ENCODE results near the gene PLA2G6.
"Not testable (repeated sequence)": the region's sequence is repeated elsewhere in the genome, so short reads cannot be mapped to it uniquely, and the experiment has no call there.

PLA2G6 gene

DNA sequence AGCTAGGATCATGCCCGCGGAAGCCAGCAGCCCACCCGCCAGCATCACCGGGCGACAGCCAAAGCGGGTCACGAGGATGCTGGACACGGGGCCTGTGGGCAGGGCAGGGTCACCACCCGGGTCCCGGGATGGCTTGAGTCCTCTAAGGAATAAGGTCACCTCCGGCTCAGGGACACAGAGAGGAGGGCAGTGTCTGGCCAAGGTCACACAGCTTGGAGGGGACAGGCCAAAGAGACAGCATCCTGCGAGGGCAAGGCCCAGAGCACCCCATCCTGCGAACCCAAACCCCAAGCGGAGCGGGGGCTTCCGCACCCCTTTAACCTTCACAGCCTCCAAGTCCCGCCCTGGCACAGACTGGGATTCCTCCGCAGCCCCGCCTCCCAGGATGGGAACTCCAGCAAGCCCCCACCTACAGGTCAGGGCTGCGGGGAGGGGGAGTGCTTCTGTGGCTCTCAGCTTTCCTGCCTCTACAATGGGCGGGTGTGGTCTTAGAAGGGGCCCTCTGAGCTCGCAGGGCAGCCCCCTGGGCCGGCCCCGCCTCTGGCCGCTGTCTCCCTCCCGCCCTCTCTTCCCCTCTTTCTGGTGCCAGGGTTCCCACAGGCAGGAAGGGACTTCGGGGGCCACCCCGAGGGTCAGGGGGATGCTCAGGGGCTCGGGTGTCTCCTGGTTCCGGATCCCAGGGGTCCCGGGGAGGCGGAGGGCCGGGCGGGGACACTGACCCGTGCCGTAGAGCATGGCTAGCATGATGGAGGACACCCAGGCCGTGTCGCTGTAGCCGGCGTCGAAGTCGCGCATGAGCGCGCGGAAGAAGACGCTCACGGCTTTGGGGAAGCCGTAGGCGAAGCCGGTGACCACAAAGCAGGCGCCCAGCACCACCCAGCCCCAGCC, 99.4 kb downstream of the PLA2G6 start:
- no peak for DNase-seq

DNA sequence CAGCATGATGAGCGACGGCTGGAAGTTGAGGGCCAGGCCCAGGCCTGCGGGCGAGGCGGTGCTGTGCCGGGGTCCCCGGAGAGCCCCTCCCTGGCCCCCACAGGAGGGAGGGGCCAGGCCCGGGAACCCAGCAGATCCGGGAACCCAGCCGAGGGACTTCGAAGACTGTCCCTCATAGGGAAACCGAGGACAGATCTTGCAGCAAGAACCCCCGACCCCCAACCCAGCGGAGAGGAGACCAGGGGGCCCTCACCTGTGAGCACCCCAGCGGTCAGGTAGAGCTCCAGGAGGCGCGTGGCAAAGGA, 100.0 kb downstream of the PLA2G6 start:
- DNase-seq = no peak

DNA sequence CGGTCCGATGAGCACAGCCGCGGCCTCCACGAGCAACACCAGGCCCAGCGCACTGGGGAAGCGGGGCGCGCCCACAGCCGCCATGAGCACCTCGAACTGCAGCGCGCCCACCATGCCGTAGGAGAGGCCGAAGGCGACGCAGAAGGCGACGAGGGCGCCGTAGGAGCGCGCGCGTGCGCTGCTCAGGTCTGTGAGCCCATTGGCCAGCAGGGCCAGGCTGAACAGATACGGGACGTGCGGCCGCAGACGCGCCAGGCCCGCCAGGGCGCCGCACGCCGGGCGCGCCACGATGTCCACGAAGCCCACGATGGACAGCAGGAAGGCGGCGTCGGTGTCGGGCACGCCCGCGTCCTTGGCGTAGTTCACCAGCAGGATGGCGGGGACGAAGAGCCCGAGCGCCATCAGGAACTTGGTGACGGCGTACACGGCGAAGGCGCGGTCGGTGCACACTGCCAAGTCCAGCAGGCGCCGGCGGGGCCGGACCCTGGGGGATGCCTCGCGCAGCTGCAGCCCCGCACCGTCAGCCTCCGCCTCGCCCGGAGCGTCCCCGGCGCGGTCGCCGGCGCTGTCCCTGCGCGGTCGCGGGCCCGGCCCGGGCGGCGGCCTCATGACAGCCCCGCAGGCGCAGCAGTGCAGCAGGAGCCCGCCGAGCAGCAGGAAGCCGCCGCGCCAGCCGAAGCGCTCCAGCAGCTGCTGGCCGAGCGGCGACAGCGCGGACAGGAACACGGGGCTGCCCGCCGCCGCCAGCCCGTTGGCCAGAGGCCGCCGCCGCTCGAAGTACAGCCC, 100.6 kb downstream of the PLA2G6 start:
- DNase-seq = no peak

DNA sequence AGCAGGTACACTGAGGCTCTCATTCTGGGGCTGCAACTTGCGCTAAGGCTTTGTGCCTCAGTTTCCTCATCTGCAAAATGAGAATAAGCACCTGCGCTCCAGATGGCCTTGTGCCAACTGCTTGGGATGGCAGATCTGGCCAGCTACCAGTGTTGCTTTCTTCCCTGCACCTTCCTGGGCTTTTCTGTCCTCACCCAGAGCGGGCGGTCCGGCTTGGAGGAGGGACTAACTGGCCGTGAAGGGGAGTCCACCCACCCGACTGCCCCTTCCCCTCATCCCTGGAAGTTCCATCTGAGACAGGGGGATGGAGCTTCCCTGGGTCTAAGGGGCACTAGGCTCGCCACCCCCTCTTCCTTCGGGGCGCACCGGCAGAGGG, 101.2 kb downstream of the PLA2G6 start:
- DNase-seq = no peak

DNA sequence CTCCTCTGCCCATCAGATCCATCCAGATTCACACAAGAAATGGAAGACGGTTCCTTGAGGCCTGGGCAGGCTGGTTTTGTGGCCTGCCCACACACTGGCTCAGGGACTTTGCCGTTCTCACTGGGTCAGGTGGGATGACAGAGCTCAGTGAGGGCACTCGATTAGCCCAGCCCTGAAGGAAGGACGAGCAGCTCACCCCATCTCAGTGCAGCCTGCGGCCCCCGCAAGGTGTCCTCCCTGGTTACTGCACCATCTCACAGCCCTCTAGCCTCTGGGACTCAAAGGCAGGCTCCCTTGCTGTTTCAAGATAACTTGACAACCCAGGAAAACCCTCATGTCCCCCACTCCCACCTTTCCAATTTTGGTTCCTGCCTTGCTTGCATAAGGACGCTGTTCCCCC, 101.8 kb downstream of the PLA2G6 start:
- DNase-seq = no peak

DNA sequence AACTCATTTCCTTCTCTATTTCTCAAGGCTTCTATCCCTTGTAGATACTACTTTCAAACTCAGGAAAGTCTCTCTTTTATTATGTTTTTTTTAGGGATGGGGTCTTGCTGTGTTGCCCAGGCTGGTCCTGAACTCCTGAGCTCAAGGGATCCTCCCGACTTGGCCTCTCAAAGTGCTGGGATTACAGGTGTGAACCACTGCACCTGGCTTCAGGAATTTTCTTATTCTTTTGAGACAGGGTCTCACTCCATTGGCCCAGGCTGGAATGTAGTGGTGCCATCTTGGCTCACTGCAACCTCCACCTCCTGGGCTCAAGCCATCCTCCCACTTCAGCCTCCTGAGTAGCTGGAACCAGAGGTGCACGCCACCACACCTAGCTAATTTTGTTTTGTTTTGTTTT, 102.4 kb downstream of the PLA2G6 start:
- not testable (repeated sequence) for DNase-seq

DNA sequence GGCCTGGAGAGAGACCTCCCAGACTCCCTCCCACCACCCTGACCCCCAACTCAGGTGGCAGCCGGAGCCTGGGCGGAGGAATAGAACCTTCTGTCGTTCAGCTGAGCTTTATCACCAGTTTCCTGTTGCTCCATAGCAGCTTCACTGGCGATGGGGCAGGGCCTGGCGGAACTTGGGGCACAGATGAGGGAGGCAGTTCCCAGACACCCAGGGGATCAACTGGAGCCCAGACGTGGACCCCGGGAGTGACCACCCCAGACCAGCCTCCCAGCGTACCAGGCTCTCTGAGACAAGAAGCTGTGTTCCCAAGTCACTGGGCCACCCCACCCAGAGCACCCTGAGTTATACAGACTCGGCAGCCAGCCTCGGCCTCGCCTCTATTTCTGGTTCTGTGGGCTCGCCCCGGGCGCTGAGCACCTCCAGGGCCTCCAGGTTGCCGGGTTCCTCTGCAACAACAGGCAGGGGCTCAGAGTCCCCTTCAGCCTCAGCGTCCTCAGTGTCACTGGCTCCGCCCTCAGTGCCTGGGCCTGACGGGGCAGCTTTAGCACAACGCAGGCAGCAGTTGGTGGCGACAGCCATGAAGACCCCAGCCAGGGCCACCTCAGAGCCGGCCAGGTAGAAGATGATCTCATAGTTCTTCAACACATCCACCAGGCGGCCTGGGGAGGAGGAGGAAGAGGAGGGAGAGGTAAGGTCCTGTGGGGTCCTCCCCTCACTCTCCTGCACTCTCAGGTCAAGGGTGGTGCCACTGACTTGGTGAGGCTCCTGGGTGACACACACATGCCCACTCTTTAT, 103.4 kb downstream of the PLA2G6 start:
- DNase-seq = no peak

DNA sequence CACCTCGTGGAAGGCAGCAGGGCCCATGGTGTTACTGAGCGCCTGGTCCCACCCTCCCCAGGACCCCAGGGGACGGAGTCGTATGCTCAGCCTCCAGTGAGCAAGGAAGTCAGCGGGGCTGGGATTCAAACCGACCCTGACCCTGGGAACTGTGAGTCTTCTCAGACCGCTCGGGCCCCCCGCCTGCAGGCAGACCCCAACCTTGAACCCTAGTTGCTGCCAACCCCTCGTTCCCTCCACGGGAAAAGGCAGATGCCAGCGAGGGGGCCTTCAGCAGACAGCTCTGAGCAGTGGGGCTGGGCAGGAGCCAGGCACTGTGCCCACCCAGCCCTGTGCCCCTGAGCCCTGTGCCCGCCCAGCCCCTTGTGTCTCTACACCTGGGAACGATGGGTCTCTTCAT, 104.0 kb downstream of the PLA2G6 start:
- DNase-seq = no peak

DNA sequence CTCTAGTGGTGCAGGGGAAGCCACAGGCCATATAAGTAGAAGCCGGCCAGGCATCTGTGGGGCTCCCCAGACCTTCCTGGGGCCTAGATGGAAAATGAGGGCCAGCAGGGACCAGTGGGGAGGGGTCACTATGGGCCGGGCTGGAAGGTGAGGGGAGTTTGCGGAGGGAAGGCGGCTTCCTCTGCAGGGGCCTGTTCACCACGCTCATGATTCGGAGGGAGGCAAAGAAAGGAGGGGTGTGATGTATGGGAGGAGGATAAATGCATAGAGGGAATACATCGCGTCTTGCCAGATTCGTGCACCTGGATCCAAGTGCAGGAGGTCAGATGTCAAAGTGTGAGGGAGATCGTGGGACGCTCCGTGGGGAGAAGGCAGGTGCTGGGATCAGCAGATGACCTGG, 104.5 kb downstream of the PLA2G6 start:
- no peak for DNase-seq

DNA sequence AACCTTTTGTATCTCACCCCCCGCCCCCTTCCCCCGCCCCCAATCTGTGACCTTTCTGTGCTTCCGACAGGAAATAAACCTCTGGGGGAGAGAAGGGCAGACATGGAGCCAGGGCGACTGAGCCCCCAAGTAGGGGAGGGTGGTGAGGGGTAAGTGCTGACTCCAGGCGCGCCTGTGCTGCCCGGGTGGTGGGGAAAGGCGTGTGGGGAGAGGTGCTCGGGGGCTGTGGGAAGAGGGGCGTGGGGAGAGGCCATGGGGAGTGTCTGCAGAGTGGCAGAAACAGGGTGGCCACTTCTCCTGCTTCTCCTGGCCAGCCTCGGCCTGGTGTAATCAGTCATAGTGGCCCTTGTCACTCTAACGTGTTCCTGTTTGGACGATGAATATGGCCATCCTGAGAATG, 105.7 kb downstream of the PLA2G6 start:
- no peak for DNase-seq

DNA sequence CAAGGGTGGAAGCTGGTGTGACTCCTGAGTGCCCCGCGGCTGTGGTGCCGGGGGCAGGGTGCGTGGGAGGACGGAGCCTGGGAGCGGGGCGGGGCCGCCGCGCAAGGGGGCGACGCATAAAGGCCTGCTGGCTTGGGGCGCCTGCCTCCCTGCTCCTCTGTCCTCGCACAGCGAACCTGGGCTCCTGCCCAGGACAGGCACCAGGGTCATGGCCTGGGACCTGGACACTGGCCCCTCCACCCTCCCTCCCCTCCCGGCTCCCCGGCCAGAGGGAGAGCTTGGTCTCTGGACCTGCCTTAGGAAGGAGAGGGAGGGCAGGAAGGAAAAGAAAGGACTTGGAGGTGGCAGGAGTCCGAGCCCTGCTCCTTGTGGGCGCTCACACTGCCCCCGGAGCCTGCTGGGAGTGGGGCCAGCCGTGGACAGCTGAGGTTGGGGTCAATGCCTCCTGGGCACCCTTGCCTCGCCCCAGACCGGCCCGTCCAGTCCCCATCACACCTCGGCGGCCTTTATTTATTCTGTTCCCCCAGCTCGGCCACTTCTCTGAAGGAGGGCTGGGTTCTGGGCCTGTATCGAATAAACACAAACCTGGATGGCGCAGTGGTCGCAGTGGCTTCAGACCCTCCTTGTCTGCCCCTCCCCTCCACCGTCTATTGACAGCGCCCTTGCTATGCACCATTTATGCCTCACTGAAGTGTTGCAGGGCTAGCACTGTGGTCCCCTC, 106.4 kb downstream of the PLA2G6 start:
- DNase-seq = no peak

DNA sequence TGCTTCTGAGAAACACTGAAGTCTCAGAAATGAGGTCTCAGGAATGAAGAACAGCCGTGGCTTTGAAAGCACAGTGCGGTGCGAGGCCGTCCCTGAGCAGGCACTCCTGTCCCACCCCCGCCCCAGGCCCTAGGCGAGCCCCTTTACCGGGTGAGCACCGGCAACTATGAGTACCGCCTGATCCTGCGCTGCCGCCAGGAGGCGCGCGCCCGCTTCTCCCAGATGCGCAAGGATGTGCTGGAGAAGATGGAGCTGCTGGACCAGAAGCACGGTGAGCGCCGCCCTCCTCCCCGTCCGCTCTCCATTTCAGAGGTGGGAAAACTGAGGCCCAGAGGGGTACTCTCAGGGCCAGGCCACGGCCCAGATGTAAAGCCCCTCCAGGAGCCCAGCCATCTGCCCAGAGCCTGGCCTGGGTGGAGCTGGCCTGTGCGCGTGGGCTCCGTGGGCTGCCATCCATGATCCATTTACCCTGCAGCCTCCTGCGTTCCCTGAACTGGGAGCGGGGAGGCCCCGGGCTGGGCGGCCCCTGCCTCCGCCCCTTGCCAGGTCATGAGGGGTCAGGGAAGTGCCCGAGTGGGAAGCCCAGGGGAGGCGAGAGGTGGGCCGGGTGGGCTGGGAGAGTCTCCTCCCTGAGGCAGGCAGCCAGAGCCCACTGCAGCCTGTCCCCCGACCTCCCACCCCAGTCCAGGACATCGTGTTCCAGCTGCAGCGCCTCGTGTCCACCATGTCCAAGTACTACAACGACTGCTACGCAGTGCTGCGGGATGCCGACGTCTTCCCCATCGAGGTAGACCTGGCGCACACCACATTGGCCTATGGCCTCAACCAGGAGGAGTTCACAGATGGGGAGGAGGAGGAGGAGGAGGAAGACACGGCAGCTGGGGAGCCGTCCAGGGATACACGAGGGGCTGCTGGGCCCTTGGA, 107.2 kb downstream of the PLA2G6 start:
- no peak for DNase-seq

DNA sequence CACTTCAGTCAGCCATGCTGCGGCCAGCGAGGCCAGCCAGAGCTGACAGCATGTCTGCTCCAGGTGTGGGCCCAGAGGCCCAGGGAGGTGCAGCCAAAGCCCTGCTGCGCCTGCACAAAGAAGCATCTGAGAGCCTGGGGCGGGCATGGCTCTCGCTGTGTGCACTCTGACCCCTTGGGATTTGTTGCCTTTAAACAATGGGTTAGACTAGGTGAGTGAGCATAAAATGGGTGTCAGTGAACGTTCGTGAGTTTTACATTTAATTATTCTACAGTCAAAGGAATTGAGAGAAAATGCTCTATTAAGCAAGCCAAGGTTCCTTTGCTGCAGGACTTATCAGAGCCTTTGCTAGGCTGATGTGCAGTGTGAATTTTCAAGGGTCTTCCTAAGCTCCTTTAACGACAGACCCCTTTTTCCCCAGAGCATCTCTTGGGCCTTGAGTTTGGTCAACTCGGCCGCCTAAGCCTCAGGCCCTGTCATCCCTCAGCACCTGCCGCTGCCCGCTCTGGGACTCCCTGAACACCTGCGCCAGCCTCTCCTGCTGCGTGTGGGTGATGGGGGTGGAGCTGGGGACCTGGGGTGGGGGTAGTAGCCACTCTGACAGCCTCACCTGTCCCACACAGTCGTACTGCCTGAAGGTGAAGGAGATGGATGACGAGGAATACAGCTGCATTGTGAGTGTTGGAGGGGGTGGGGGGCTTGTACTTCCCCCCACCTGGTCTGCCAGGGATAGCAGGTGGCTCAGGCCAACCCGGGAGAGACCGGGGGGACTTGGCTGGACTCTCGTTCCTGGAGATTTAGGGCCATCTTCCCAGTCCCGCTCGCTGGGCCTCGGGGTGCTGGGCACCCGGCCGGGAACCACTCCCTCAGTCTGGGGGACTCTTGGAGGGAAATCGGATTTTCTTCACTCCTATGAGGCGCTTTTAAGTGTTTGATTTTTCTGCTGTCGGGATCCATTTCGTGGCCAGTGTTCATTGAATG, 108.2 kb downstream of the PLA2G6 start:
- no peak for DNase-seq

DNA sequence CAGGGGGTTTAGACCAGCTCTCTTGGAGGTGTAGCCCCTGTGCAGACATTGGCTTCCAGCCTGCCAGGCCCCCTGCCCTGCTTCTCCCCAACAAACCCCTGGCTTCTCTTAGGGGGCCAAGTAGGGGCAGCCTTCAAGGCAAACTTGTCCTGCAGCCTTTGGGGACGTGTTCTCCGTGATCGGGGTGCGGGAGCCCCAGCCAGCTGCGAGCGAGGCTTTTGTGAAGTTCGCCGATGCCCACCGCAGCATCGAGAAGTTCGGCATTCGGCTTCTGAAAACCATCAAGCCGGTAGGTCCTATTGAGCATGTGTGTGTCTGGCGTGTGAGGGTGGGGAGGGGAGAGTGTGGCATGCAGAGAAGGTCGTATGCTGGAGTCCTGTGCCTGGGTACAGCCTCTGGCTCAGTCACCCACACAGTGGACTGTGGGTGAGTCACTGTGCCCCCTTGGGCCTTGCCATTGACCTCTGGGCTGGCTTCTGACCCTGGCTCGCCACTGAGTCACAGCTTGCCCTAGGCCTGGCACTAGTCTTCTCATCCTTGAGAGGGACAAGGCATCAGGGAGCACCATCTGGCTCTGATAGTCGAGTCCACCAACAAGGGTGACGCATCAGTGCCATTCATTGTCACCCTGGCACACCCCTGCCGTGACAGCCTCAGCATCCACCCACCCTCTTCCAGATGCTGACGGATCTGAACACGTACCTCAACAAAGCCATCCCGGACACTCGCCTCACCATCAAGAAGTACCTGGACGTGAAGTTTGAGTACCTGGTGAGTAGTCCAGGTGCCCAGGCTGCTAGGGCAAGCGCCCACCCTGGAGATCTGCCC, 109.1 kb downstream of the PLA2G6 start:
- DNase-seq = no peak

DNA sequence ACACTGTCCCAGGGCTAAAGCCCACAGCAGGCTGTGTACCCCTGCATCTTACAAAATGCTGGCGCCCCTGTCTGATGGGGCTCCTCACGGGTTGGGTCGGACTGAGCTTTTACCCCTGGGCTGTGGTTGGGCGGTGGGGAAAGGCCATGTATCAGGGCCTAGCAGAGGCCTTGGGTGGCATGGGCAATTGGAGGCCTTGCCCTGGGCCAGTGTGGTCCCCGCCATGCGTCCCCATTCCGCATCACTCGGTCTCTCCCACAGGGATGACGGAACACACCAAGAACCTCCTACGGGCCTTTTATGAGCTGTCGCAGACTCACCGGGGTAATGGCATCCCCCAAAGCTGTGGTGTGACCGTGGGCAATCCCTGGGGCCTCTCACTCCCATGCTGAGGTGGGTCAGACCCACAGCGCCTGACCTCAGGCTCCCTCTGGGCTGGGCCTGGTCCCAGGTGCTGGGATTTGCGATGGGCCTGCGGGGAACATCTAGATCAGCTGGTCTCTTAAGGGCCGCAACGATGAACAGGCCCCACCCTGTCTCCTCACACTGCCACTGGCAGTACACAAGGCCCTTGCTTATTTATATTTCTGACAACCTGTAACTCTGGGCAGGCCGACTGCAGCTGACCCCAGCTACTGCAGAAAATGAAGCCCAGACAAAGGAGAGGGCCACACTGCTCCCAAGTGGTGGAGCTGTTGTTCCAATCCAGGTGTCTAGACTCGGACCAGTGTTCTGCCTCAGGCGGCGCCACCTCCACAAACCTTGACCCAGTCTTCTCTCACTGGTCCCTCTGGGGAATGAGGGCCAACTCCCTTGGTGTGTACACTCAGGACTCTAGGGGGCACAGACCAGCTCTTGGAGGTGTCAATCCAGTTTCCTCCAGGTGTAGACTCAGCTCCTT, 110.0 kb downstream of the PLA2G6 start:
- no peak for DNase-seq

DNA sequence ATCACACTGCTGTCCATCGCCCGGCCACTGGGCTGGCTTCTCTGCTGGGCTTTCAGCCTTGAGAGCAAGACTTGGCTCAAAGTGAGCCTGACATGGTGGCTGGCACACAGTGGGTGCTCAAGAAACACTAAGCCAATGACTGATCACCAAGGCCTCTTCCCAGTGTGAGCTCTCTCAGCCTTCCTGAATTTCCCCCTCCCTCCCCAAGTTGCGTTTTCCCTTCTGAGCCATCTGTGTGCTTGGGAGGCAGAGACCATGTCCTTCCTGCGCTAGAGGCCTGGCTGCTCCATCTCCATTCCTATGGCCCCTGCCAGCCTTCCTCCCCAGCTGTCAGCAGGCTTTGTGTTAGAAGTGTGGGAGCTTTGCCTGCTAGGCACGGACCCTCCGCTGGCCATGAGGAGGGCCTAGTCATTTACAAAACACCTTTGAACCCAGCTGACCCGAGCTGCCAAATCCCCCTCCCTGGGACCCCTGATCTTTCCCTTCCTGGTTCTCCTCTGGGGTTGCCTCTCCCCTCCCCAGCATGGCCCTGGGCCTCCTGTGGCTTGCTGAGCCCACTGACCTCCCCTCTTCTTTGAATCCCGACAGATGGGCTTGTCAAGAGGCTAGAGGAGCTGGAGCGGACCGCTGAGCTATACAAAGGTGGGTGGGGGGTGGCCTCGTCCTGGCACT, 111.2 kb downstream of the PLA2G6 start:
- no peak for DNase-seq

DNA sequence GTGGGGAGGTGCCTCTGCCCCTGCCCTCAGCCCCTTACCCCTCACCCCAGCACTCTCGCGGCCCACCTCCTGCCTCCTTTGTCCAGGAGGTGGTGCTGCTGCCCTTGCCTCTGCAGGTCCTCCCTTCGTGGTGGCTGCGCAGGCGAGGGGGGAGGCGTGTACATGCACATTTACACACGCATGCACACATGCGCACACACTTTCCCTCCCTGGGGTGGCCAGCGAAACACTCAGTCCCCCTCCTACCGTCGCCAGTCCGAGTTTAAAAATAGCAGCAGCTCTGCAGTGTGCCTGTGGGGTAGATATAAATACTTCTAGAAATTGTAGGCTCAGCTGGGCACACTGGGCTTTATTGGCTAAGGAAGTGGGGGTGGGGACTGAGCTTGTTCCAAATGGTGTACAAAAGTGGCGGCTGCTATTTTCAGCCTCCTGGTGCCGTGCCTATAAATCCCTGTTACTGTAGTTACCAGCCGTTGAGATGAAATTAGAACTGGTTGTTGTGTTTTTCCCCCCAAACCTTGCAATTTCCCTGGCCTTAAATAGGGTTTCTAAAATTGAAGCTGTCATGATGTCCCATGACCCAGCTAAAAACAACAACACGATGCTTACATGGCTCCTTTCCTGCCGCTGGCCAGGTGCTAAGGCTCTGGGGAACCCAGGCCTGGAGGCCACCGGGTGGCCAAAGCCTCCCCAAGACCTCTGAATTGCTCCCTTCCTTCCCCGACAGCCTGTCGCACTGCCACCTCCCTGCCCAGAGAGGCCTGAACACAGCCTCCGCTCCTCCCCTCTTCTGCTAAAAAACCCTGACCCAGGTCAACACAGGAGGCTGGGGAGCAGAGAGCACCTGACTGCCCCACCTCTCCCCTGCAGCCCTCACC, 112.0 kb downstream of the PLA2G6 start:
- no peak for DNase-seq

All from CD4-positive, alpha-beta T cell treated with Interferon gamma for 1 hour (primary cell).